CD4-positive, CD25-positive, alpha-beta regulatory T cell (primary cell): ENCODE measurements around the gene DGKQ. TPM values are rescaled to one million over a fixed set of nuclear protein-coding genes. Genes with fewer than 3 reads are reported as not detected.
"Not testable (repeated sequence)": the region's sequence is repeated elsewhere in the genome, so short reads cannot be mapped to it uniquely, and the experiment has no call there.

ENCODE experiments used
- ATAC-seq, 2 donors: fragments of 150-1000 bp; cut with Tn5 transposase; one replicate each; pipeline ENCODE4 v1.10.0; 2021; ENCODE audit warnings: low read depth in 2 of 2, moderate number of reproducible peaks in 2 of 2, moderate library complexity in 1 of 2
- DNase-seq, 3 donors: peaks; one replicate each; pipeline versions ENCODE4 v3.0.0 to v3.0.0-alpha.2; 2012 to 2022; ENCODE audit warnings: mixed read lengths in 1 of 3
- H3K27ac ChIP-seq: one replicate; pipeline ENCODE4 v1.7.0; 2013; ENCODE audit warnings: mild to moderate bottlenecking, low read length; ENCODE audit not compliant: insufficient read depth, poor library complexity, severe bottlenecking
- H3K27me3 ChIP-seq: one replicate; pipeline ENCODE4 v1.7.0; 2013; ENCODE audit warnings: low read length; ENCODE audit not compliant: control insufficient read depth, insufficient read depth
- H3K36me3 ChIP-seq: one replicate; pipeline ENCODE4 v1.7.0; 2013; ENCODE audit warnings: mild to moderate bottlenecking, low read length, moderate library complexity; ENCODE audit not compliant: control insufficient read depth, insufficient read depth
- H3K4me1 ChIP-seq: 2 replicates; pipeline ENCODE4 v1.7.0; 2013; ENCODE audit warnings: mild to moderate bottlenecking, low read length; ENCODE audit not compliant: insufficient read depth, control insufficient read depth, poor library complexity, severe bottlenecking
- H3K4me3 ChIP-seq: one replicate; pipeline ENCODE4 v1.7.0; 2013; ENCODE audit warnings: low read depth, mild to moderate bottlenecking, low read length, moderate library complexity
- H3K9me3 ChIP-seq, 2 experiments: 1 replicate in 1 of 2; 2 replicates in 1 of 2; pipeline ENCODE4 v1.7.0; 2013; ENCODE audit warnings: low read length in 2 of 2, mild to moderate bottlenecking in 1 of 2, moderate library complexity in 1 of 2; ENCODE audit not compliant: control insufficient read depth in 2 of 2
- H3K27ac Mint-ChIP-seq, 3 donors: one replicate each; pipeline ENCODE4 v1.8.0; 2020 to 2022; ENCODE audit warnings: mild to moderate bottlenecking in 3 of 3, mixed read lengths in 3 of 3, moderate library complexity in 2 of 3
- H3K27me3 Mint-ChIP-seq: one replicate; pipeline ENCODE4 v1.8.0; 2022; ENCODE audit warnings: mild to moderate bottlenecking, mixed read lengths
- H3K36me3 Mint-ChIP-seq: one replicate; pipeline ENCODE4 v1.8.0; 2020; ENCODE audit warnings: mixed read lengths
- H3K4me1 Mint-ChIP-seq, 4 donors: one replicate each; pipeline ENCODE4 v1.8.0; 2020 to 2022; ENCODE audit warnings: mixed read lengths in 4 of 4, mild to moderate bottlenecking in 1 of 4
- H3K4me3 Mint-ChIP-seq, 4 donors: one replicate each; pipeline ENCODE4 v1.8.0; 2020 to 2022; ENCODE audit warnings: mild to moderate bottlenecking in 4 of 4, mixed read lengths in 4 of 4, moderate library complexity in 3 of 4
- H3K9me3 Mint-ChIP-seq, 7 donors: one replicate each; pipeline ENCODE4 v1.8.0; 2020 to 2022; ENCODE audit warnings: mixed read lengths in 7 of 7, mild to moderate bottlenecking in 3 of 7, moderate library complexity in 2 of 7
- polyA plus RNA-seq, 4 donors: library from polyadenylated mRNA; unstranded; fragments of 300-500 nt; fragmentation: Illumina TruSeq; gene quantifications; one replicate each; pipeline ENCODE4 v1.2.3, GENCODE V29; 2021
- total RNA-seq: library from RNA; stranded (reverse); gene quantifications from one replicate; pipeline ENCODE4 v1.2.3, GENCODE V29; 2022

Gene DGKQ
- total and polyA plus RNA-seq, 5 donors from 2014 or later, result 2.4 to 22.5 (median 3.6) TPM

- Mint-ChIP-seq H3K27me3 (no peaks in the 10 kb centered on the region), H3K9me3 (peaks cover 0 to 1% (median 0%) of the 10 kb centered on the region in 7 donors), H3K36me3 (peaks cover 4% of the 10 kb centered on the region), H3K4me1 (peaks cover 0 to 30% (median 5%) of the 10 kb centered on the region in 4 donors), H3K27ac (no peak overlapping the region), H3K4me3 (peak overlapping the region in 3 of 4 donors; percentile 16 to 26 (median 21))
- H3K4me1 ChIP-seq, result peaks cover 29% of the 10 kb centered on the region
- DNase-seq (no peak), ATAC-seq (no peak)
- H3K27me3 ChIP-seq, result no peaks in the 10 kb centered on the region
- no peaks in the 10 kb centered on the region for H3K36me3 ChIP-seq
- H3K27ac ChIP-seq, result no peak overlapping the region
- no peak overlapping the region for H3K4me3 ChIP-seq
- no peaks in the 10 kb centered on the region for H3K9me3 ChIP-seq
Observed at GRCh38 chr4:982814-983213, 9.4 kb upstream of the DGKQ start.

- no peaks in the 10 kb centered on the region for H3K27me3 ChIP-seq
Observed at GRCh38 chr4:982291-982690, 8.9 kb upstream of the DGKQ start.

GRCh38 chr4:978957-979701 lies 5.8 kb upstream of the DGKQ start:
- Histone ChIP-seq H3K27me3 (no peaks in the 10 kb centered on the region), H3K4me1 (no peaks in the 10 kb centered on the region), H3K4me3 (no peak overlapping the region), H3K9me3 (no peaks in the 10 kb centered on the region), H3K36me3 (no peaks in the 10 kb centered on the region), H3K27ac (no peak overlapping the region)
- peaks cover 0 to 2% (median 0%) of the 10 kb centered on the region in 4 donors for H3K4me1 Mint-ChIP-seq
- no peak overlapping the region for H3K4me3 Mint-ChIP-seq
- ATAC-seq, result no peak
- peaks cover 4% of the 10 kb centered on the region for H3K36me3 Mint-ChIP-seq
- peaks cover 0 to 1% (median 0%) of the 10 kb centered on the region in 7 donors for H3K9me3 Mint-ChIP-seq
- H3K27me3 Mint-ChIP-seq, result no peaks in the 10 kb centered on the region
- DNase-seq, result no peak
- H3K27ac Mint-ChIP-seq, result no peak overlapping the region

More at GRCh38 chr4:982291-982690, 8.9 kb upstream of the DGKQ start:
- H3K9me3 ChIP-seq, result no peaks in the 10 kb centered on the region
- DNase-seq (no peak), ATAC-seq (no peak)
- Mint-ChIP-seq H3K27ac (no peak overlapping the region), H3K4me3 (no peak overlapping the region), H3K9me3 (peaks cover 0 to 1% (median 0%) of the 10 kb centered on the region in 7 donors), H3K27me3 (no peaks in the 10 kb centered on the region), H3K36me3 (peaks cover 4% of the 10 kb centered on the region), H3K4me1 (peaks cover 0 to 27% (median 5%) of the 10 kb centered on the region in 4 donors)
- peaks cover 24% of the 10 kb centered on the region for H3K4me1 ChIP-seq
- H3K27ac ChIP-seq, result no peak overlapping the region
- no peaks in the 10 kb centered on the region for H3K36me3 ChIP-seq
- no peak overlapping the region for H3K4me3 ChIP-seq

- not testable (repeated sequence) for H3K27me3 Mint-ChIP-seq, H3K27ac Mint-ChIP-seq, H3K9me3 Mint-ChIP-seq, ATAC-seq, H3K4me3 Mint-ChIP-seq, H3K27ac ChIP-seq, H3K27me3 ChIP-seq, H3K4me1 Mint-ChIP-seq, H3K9me3 ChIP-seq, H3K36me3 ChIP-seq, H3K4me3 ChIP-seq, DNase-seq, H3K36me3 Mint-ChIP-seq
- H3K4me1 ChIP-seq, result peaks cover 22% of the 10 kb centered on the region
Observed at GRCh38 chr4:976016-976415, 2.6 kb upstream of the DGKQ start.

- Mint-ChIP-seq H3K9me3 (no peaks in the 10 kb centered on the region), H3K4me3 (no peak overlapping the region), H3K27me3 (no peaks in the 10 kb centered on the region), H3K27ac (no peak overlapping the region), H3K36me3 (no peaks in the 10 kb centered on the region), H3K4me1 (peaks cover 0 to 15% (median 2%) of the 10 kb centered on the region in 4 donors)
- DNase-seq, result no peak
- ATAC-seq, result no peak
- Histone ChIP-seq H3K4me1 (peaks cover 22% of the 10 kb centered on the region), H3K4me3 (no peak overlapping the region), H3K36me3 (no peaks in the 10 kb centered on the region), H3K9me3 (no peaks in the 10 kb centered on the region), H3K27ac (no peak overlapping the region), H3K27me3 (no peaks in the 10 kb centered on the region)
Observed at GRCh38 chr4:974668-975067, 1.3 kb upstream of the DGKQ start.

- peak overlapping the region in 3 of 4 donors; percentile 28 to 70 (median 47) for H3K4me3 Mint-ChIP-seq
- H3K27me3 Mint-ChIP-seq, result no peaks in the 10 kb centered on the region
- peaks cover 22% of the 10 kb centered on the region for H3K4me1 ChIP-seq
- no peak overlapping the region for H3K4me3 ChIP-seq
- H3K27me3 ChIP-seq, result no peaks in the 10 kb centered on the region
- peak; percentile 58 to 65 (median 61) for DNase-seq
- no peak overlapping the region for H3K27ac ChIP-seq
- H3K9me3 Mint-ChIP-seq, result no peaks in the 10 kb centered on the region
- peaks cover 0 to 15% (median 2%) of the 10 kb centered on the region in 4 donors for H3K4me1 Mint-ChIP-seq
- H3K36me3 Mint-ChIP-seq, result no peaks in the 10 kb centered on the region
- H3K9me3 ChIP-seq, result no peaks in the 10 kb centered on the region
- ATAC-seq, result peak; percentile 49 to 55
- H3K27ac Mint-ChIP-seq, result no peak overlapping the region
- H3K36me3 ChIP-seq, result no peaks in the 10 kb centered on the region
Observed at GRCh38 chr4:972651-973424, 531 bp downstream of the DGKQ start.

- Mint-ChIP-seq H3K4me3 (peak overlapping the region in 3 of 4 donors; percentile 70 to 82 (median 74)), H3K4me1 (peaks cover 0 to 15% (median 2%) of the 10 kb centered on the region in 4 donors), H3K36me3 (no peaks in the 10 kb centered on the region), H3K9me3 (no peaks in the 10 kb centered on the region), H3K27me3 (no peaks in the 10 kb centered on the region), H3K27ac (no peak overlapping the region)
- H3K9me3 ChIP-seq, result no peaks in the 10 kb centered on the region
- no peaks in the 10 kb centered on the region for H3K36me3 ChIP-seq
- peak overlapping the region; percentile 41 for H3K4me3 ChIP-seq
- ATAC-seq (no peak), DNase-seq (no peak)
- no peak overlapping the region for H3K27ac ChIP-seq
- no peaks in the 10 kb centered on the region for H3K27me3 ChIP-seq
- peaks cover 22% of the 10 kb centered on the region for H3K4me1 ChIP-seq
Observed at GRCh38 chr4:971666-972500, 1.5 kb downstream of the DGKQ start.
